Right ventricle myocardium inferior (tissue), 1 donor: ENCODE data around the gene PTGDS. TPM values are rescaled to one million over a fixed set of nuclear protein-coding genes. Genes with fewer than 3 reads are reported as not detected.

Source experiments
- ATAC-seq: fragments of 200-7000 bp; cut with Tn5 transposase; one replicate; pipeline ENCODE4 v1.9.1; 2020; ENCODE audit warnings: mild to moderate bottlenecking, moderate library complexity
- DNase-seq: peaks from one replicate; pipeline ENCODE4 v3.0.0; 2021; ENCODE audit errors: missing footprints
- intact Hi-C: fragments of 100-400 bp; cut with DNase I; formaldehyde crosslinking; loops from one replicate; pipeline ENCODE4 v1.11.0; 2022
- total RNA-seq: library from RNA; stranded (reverse); fragmentation: NEBNext Ultra II Directional; extraction: Animal tissue kit (Norgen Biotek cat#: 25700); gene quantifications from one replicate; pipeline ENCODE4 v1.2.1, GENCODE V29; 2021
- donor health status: DM: no; HTN: yes; CAD: no; lungs with severe emphysema.

Gene PTGDS
- total RNA-seq, 1 donor from 2014 or later = 6,282 TPM

DNA sequence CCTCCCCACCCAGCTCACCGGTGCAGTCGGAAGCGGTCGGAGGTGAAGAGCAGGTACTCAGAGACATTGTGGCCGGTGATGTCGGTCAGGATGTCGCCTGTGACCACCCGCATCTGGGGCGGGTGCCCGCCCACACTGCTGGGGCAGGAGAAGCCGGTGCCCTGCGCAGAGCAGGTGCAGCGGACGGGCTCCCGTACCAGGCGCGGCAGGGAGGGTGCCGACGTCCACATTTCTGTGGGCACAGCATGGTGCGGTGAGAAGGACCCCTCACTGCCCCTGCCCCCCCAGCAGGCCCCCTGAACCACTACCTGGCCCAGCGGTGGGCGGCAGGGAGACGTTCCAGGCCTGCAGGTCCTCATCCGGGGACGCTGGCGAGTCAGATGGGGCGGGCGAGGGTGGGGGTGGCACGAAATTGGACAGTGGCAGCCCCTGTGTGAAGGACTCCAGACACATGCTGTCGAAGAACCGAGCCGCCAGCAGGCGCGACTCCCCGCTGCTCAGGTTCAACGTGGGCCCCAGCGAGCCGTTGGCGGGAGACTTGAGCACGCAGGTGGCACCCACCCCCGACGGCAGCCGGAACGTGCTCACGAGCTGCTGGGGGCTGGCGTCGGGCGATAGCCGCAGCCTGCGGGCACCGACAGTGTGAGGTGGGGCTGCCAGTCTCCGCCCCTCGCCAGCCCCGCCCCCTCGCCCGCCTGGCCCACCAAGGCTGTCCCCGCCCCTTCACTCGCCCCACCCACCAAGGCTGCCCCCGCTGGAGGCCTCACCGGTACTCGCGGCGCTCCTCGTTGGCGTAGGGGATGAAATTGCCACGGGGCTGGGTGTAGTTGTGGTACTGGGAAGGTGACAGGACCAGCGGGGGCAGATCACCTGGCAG, 35.6 kb downstream of the PTGDS start:
- intact Hi-C loops = no loop called here
- DNase-seq (no peak), ATAC-seq (no peak)

GRCh38 chr9:137013571-137013940, 36.3 kb downstream of the PTGDS start:
- DNase-seq = no peak
- intact Hi-C loops = no loop called here
- ATAC-seq = no peak

- intact Hi-C loops = no loop called here
- no peak for ATAC-seq
- DNase-seq = no peak
Observed at GRCh38 chr9:137014166-137014565, 36.9 kb downstream of the PTGDS start.

DNA sequence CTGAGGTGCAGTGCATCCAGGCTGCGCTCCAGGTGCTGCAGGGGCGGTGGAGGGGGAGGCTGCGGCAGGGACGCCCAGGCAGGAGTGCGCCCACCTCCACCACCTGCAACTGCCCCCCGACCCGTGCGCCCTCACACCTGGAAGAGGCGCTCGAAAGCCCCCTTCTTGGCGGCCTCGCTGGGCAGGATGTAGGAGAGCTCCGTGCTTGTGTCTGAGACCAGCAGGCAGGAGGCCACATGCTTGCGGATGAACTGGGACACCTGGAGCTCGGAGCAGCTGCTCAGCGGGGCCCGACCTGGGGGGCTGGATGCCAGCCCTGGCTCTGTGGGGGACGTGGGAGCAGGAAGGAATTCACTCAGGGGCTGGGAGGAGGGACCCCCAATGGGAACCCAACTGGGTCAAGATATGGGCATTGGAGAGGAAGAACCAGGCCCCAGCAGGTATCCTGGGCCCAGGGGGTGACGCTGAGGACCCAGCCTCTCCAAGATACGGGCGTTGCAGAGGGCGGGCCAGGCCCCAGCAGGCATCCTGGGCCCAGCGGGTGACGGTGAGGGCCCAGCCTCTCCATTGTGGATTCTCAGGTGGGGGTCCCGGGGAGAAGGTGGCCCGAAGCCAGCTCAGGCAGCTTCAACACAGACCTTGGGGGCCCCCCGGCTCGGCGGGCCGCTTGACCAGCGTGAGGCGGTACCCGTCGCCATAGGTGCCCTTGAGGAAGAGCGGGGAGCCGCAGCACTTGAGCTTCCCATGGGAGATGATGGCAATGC, 37.7 kb downstream of the PTGDS start:
- ATAC-seq (no peak), DNase-seq (no peak)
- intact Hi-C loops = no loop called here

DNA sequence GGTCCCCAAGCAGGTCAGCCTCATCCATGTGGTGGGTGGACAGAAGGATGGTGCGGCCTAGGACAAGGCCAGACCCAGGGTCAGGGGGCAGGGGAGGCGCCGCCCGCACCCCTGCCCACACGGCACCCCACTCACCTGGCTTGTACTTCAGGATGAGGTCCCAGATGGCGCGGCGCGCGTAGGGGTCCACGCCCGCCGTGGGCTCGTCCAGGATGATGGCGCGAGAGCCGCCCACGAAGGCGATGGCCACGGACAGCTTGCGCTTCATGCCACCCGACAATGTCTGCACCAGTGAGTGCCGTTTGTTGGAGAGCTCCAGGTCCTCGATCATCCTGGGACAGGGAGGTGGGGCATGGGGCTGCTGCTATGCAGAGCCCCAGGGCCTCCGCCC, 38.2 kb downstream of the PTGDS start:
- intact Hi-C loops = no loop called here
- DNase-seq = no peak
- no peak for ATAC-seq

GRCh38 chr9:137015976-137016375, 38.7 kb downstream of the PTGDS start:
- no peak for DNase-seq
- no peak for ATAC-seq
- intact Hi-C loops = no loop called here

DNA sequence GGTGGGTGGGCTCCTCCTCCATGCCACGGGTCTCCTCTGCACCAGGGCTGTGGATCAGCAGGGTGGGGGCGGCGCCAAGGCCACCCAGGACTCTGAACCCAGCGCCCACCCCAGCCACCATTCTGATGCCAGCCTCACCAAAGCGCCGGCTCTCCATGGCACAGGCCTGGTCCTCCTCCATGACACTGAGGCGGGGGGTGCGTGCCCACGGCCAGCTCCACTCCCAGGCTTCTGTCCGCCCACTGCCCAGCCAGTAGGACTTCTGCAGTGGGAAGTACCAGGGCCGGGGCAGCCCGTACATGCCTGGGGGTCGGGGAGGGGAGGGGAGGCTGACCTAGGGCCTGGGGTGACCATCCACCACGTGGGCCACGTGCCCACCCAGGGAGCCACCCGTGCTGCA, 39.1 kb downstream of the PTGDS start:
- ATAC-seq (no peak), DNase-seq (no peak)
- intact Hi-C loops = no loop called here

GRCh38 chr9:137017071-137017470, 39.8 kb downstream of the PTGDS start:
- ATAC-seq (no peak), DNase-seq (no peak)
- intact Hi-C loops = no loop called here

DNA sequence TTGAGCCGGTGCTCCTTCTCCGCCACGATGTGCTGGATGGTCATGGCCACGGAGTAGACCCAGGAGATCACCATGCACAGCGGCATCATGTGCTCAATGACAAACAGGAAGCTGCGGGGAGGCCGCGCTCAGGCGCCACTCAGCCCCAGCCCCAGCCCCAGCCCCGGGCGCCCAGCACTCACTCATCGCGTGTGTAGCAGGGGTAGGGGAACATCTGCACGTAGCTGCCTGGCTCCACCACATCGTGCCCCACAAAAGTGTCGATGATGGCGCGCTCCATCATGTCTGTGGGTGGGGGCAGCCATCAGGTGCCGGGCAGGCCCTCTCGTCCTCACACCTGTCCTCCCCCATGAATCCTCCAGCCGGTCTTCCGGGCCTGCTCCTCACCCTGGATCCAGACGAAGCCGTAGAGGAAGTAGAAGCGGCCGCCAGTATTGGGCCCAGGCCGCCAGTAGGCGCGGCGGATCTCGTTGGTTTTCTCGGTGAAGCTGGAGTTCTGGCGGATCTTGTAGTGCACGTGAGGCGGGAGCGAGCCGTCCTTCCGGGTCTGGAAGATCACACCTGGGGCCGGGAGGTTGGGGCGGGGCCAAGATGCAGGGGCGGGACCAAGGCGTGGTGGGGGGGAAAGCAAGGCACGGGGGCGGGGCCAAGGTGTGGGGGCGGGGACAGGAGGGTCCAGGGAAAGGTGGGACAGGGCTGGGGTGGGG, 40.6 kb downstream of the PTGDS start:
- intact Hi-C loops = no loop called here
- DNase-seq = no peak
- ATAC-seq = no peak

- ATAC-seq (no peak), DNase-seq (no peak)
- intact Hi-C loops = no loop called here
Observed at GRCh38 chr9:137018761-137019559, 41.7 kb downstream of the PTGDS start.

- ATAC-seq (no peak), DNase-seq (no peak)
- intact Hi-C loops = no loop called here
Observed at GRCh38 chr9:137019891-137020683, 42.8 kb downstream of the PTGDS start.

- intact Hi-C loops = no loop called here
- DNase-seq = no peak
- no peak for ATAC-seq
Observed at GRCh38 chr9:137020771-137021567, 43.7 kb downstream of the PTGDS start.

GRCh38 chr9:137021568-137021978, 44.3 kb downstream of the PTGDS start:
- intact Hi-C loops = no loop called here
- DNase-seq (no peak), ATAC-seq (no peak)

- ATAC-seq (no peak), DNase-seq (no peak)
- intact Hi-C loops = no loop called here
Observed at GRCh38 chr9:137021979-137022661, 44.8 kb downstream of the PTGDS start.

GRCh38 chr9:137022662-137023008, 45.3 kb downstream of the PTGDS start:
- no peak for ATAC-seq
- intact Hi-C loops = no loop called here

GRCh38 chr9:137023157-137023556, 45.9 kb downstream of the PTGDS start:
- ATAC-seq = no peak
- DNase-seq = no peak
- intact Hi-C loops = no loop called here

More at GRCh38 chr9:137022662-137023008, 45.3 kb downstream of the PTGDS start:
- no peak for DNase-seq

- intact Hi-C loops = no loop called here
- ATAC-seq = no peak
- no peak for DNase-seq
Observed at GRCh38 chr9:137023583-137023991, 46.3 kb downstream of the PTGDS start.
